ENCODE data around the gene CENPX.

CENPX gene

GRCh38 chr17:81976332-81977210 lies 46.1 kb downstream of the CENPX start:
- no peak for DNase-seq

GRCh38 chr17:81973432-81973831 lies 49.2 kb downstream of the CENPX start:
- no peak for DNase-seq

- DNase-seq = no peak
Measured at GRCh38 chr17:81968850-81969812, 53.5 kb downstream of the CENPX start.

Measured in hematopoietic multipotent progenitor cell treated with erythropoietin and hydrocortisone succinate and interleukin-3 and kit ligand, for 6 days (in vitro differentiated cells).